Gastroesophageal sphincter (tissue), 4 donors: ENCODE measurements around the gene ARPC5L. TPM values are rescaled to one million over a fixed set of nuclear protein-coding genes. Genes with fewer than 3 reads are reported as not detected.
"Not testable (repeated sequence)": the region's sequence is repeated elsewhere in the genome, so short reads cannot be mapped to it uniquely, and the experiment has no call there.

Source experiments
- ATAC-seq: fragments of 150-250 bp; one replicate; pipeline ENCODE4 v1.9.1; 2016; ENCODE audit warnings: mild to moderate bottlenecking, moderate library complexity
- H3K27ac ChIP-seq, 4 donors: fragments of 200-600 bp; sonication (generic) in 3 of 4; 1 replicate in 3 of 4; 2 replicates in 1 of 4; pipeline ENCODE4 v1.5.1; 2016 to 2019
- H3K27me3 ChIP-seq: fragments of 200-600 bp; sonication (generic); one replicate; pipeline ENCODE4 v1.5.1; 2019
- H3K36me3 ChIP-seq, 2 donors: fragments of 200-600 bp; sonication (generic); one replicate each; pipeline ENCODE4 v1.5.1; 2019; ENCODE audit warnings: control low read depth in 1 of 2
- H3K4me1 ChIP-seq, 3 donors: fragments of 200-600 bp; sonication (generic); 1 replicate in 2 of 3; 2 replicates in 1 of 3; pipeline ENCODE4 v1.5.1; 2016 to 2019; ENCODE audit warnings: control low read depth in 2 of 3
- H3K4me3 ChIP-seq, 2 donors: fragments of 200-600 bp; sonication (generic); one replicate each; pipeline ENCODE4 v1.5.1; 2019; ENCODE audit warnings: mild to moderate bottlenecking in 1 of 2, moderate library complexity in 1 of 2
- H3K9me3 ChIP-seq, 3 donors: fragments of 200-600 bp; sonication (generic); one replicate each; pipeline ENCODE4 v1.5.1; 2017 to 2019; ENCODE audit warnings: control low read depth in 2 of 3
- EP300 ChIP-seq: sonication (generic); formaldehyde crosslinking; IDR thresholded peaks from one replicate; pipeline ENCODE4 v1.6.1; 2017; ENCODE audit warnings: antibody characterized with exemption, mild to moderate bottlenecking
- POLR2A ChIP-seq, 2 donors: fragments of 450-650 bp; IDR thresholded peaks; one replicate each; pipeline ENCODE4 v1.6.1; 2017; ENCODE audit warnings: antibody characterized with exemption in 2 of 2, mild to moderate bottlenecking in 2 of 2, moderate library complexity in 1 of 2
- POLR2AphosphoS5 ChIP-seq: sonication (generic); formaldehyde crosslinking; IDR thresholded peaks from one replicate; pipeline ENCODE4 v1.6.1; 2017; ENCODE audit warnings: antibody characterized with exemption
- WGBS, 2 donors: methylation state at CpG; one replicate each; pipeline ENCODE4 v1.1.5; 2018; ENCODE audit warnings: low coverage in 1 of 2; 5-methylcytosine and 5-hydroxymethylcytosine counted together
- small RNA-seq, 4 donors: library from RNA; depleted of rRNA; stranded (forward); fragments of <200 nt; gene quantifications; one replicate each; pipeline ENCODE3, GENCODE V24; 2016
- total RNA-seq, 4 donors: library from RNA; depleted of rRNA; stranded (reverse); fragments of >200 nt; gene quantifications; one replicate each; pipeline ENCODE4 v1.1.0, GENCODE V29; 2016
- TF ChIP-seq, protein P1 (sequence below), 4 experiments: fragments of 200-600 bp in 2 of 4; fragments of 450-650 bp in 2 of 4; sonication (generic) in 1 of 4; IDR thresholded peaks; one replicate each; pipeline ENCODE4 v1.5.1; 2017 to 2019; ENCODE audit warnings: antibody characterized with exemption in 4 of 4, mild to moderate bottlenecking in 2 of 4, moderate library complexity in 2 of 4

Gene ARPC5L
- total RNA-seq, 4 donors from 2014 or later: 19.9 to 27.6 (median 20.3) TPM

DNA sequence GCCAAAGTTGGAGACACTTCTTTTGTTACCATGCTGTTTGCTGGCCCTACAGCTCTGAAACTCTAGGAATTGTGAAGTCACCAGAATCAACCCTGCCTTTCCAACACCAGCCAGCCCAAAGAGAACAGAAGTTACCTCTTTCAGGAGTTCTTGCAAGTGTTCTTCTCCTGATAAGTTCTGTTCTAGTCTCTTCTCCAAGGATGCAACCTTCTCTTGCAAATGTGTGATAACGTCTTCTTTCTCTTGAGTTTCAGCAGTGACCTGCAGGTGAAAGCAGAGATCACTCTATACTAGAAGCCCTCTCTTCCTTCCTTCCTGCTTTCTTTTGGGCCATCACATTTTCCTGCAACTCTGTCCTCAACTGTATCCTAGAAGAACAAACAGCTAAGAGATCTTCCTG is 49.8 kb downstream of the ARPC5L start:
- Histone ChIP-seq H3K36me3 (peaks cover 0 to 86% of the 10 kb centered on the region in 2 donors), H3K9me3 (no peaks in the 10 kb centered on the region), H3K4me3 (no peak overlapping the region), H3K27me3 (no peaks in the 10 kb centered on the region), H3K4me1 (no peaks in the 10 kb centered on the region), H3K27ac (no peak overlapping the region)
- 91% methylated on average over 1 of the region's 1 CpG; no CpG with 5 or more reads in 1 of the 2 donors for WGBS, 2 donors
- no peak for ATAC-seq
- TF ChIP-seq, protein P1, sequence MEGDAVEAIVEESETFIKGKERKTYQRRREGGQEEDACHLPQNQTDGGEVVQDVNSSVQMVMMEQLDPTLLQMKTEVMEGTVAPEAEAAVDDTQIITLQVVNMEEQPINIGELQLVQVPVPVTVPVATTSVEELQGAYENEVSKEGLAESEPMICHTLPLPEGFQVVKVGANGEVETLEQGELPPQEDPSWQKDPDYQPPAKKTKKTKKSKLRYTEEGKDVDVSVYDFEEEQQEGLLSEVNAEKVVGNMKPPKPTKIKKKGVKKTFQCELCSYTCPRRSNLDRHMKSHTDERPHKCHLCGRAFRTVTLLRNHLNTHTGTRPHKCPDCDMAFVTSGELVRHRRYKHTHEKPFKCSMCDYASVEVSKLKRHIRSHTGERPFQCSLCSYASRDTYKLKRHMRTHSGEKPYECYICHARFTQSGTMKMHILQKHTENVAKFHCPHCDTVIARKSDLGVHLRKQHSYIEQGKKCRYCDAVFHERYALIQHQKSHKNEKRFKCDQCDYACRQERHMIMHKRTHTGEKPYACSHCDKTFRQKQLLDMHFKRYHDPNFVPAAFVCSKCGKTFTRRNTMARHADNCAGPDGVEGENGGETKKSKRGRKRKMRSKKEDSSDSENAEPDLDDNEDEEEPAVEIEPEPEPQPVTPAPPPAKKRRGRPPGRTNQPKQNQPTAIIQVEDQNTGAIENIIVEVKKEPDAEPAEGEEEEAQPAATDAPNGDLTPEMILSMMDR (IDR thresholded peaks at IDR 0.05): no peak
- TF ChIP-seq POLR2A (IDR thresholded peaks at IDR 0.05) (no peak), POLR2AphosphoS5 (no peak), EP300 (no peak)

DNA sequence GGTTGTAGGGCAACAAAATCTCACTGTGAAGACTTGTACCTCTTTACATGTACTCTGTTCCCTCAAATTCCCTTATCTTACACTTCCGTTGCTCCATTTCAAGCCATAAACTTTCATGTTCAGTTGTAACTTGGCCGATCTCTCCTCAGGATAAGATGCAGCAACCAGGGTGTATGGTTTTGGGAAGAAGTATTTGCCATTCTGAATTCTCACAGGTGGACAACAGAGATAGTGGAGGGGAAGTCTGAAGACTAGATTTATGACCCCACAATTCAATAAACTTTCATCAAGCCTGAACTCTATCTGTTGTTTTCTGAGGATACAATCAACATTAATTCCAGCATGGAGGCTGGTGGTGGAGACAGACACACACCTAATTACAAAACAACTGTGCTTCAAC is 51.4 kb downstream of the ARPC5L start:
- 83 to 92% methylated on average over 1 to 2 of the region's 2 CpGs for WGBS, 2 donors
- Histone ChIP-seq H3K4me3 (no peak overlapping the region), H3K27me3 (no peaks in the 10 kb centered on the region), H3K27ac (no peak overlapping the region), H3K9me3 (no peaks in the 10 kb centered on the region), H3K36me3 (peaks cover 0 to 89% of the 10 kb centered on the region in 2 donors), H3K4me1 (no peaks in the 10 kb centered on the region)
- no peak for ATAC-seq
- TF ChIP-seq, protein P1 (IDR thresholded peaks at IDR 0.05): no peak
- TF ChIP-seq EP300 (no peak), POLR2A (IDR thresholded peaks at IDR 0.05) (no peak), POLR2AphosphoS5 (no peak)

DNA sequence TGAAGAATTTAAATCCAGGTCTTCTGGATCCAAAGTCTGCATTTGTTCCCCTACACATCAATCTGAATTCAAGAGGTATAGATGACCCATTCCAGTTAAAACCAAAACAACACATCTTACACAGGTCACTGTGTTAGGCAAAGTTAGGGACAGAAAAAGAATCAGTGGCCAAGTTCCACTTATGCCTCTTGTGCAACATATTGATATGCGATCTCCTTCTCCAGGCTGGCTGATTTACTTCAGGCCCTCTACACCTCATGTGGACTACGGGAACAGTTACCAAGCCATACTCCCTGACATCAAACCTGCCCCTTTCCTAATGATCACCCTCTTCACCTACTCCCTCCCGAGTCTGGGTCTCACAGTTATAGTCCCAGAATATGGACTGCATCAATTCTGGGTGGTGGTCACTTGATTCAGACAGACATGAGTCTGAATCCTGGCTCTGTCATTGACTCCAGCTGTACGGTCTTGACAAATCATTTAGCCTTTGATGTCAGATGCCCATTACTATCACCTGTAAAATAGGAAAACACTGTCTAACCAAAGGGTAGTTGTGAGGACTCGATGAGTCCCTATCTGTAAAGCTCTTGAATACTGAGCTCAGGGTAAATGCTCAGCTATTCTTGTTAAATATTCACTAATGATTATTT is 52.9 kb downstream of the ARPC5L start:
- Histone ChIP-seq H3K4me1 (no peaks in the 10 kb centered on the region), H3K27me3 (no peaks in the 10 kb centered on the region), H3K36me3 (peaks cover 0 to 89% of the 10 kb centered on the region in 2 donors), H3K27ac (no peak overlapping the region), H3K4me3 (no peak overlapping the region), H3K9me3 (no peaks in the 10 kb centered on the region)
- WGBS, 2 donors: 98 to 100% methylated on average over 5 of the region's 5 CpGs
- TF ChIP-seq POLR2A (IDR thresholded peaks at IDR 0.05) (no peak), POLR2AphosphoS5 (no peak), EP300 (no peak)
- TF ChIP-seq, protein P1 (IDR thresholded peaks at IDR 0.05): no peak
- ATAC-seq: no peak

DNA sequence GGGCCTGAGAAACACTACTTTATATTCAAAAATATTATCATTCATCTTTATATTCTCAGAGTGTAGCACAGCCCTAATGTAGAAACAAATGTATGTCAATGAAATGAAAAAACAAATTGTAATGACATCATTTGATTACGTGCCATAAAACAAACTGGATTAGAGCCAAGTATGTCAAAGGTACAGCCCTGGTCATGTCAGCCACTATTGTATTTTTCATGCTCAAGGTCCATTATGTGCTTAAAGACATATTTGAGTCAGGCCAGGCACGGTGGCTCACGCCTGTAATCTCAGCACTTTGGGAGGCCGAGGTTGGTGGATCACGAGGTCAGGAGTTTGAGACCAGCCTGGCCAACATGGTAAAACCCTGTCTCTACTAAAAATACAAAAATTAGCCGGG is 58.5 kb downstream of the ARPC5L start:
- not testable (repeated sequence) for H3K4me1 ChIP-seq, H3K27me3 ChIP-seq, H3K4me3 ChIP-seq, H3K9me3 ChIP-seq, ATAC-seq, H3K27ac ChIP-seq
- peaks cover 0 to 90% of the 10 kb centered on the region in 2 donors for H3K36me3 ChIP-seq
- 25 to 78% methylated on average over 1 to 5 of the region's 6 CpGs for WGBS, 2 donors

Small RNAs within 50 kb of the gene (small RNA-seq; reads per million reads assigned to genes)
- gene RNU4-82P: 0 to 0.25 (median 0) reads per million in 4 donors

Other genes with a start within 250 kb of the ARPC5L start
- gene NR6A1, start 90.8 kb upstream of the ARPC5L start, total RNA-seq: 1 to 10 TPM in 1 of 4 donors, under 1 TPM in 3; 0.16 to 4.4 (median 0.62) TPM
- 10 to 100 TPM; 21.7 to 85.7 (median 43.2) TPM for gene OLFML2A, start 85.0 kb upstream of the ARPC5L start, total RNA-seq
- gene WDR38, start 8.7 kb upstream of the ARPC5L start, total RNA-seq: not detected
- gene RPL35, start 173 bp upstream of the ARPC5L start, total RNA-seq: 1,000 to 10,000 TPM; 1,026 to 2,785 (median 2,065) TPM
- gene GOLGA1, start 79.0 kb downstream of the ARPC5L start, total RNA-seq: 10 to 100 TPM; 21.3 to 42.5 (median 31.9) TPM